SH-SY5Y (cell line): Measurements from ENCODE around the gene NAPEPLD.

Source experiments
- GATA2 ChIP-seq: IDR thresholded peaks from 2 replicates; pipeline ENCODE4 v1.6.1; 2011; ENCODE audit warnings: mild to moderate bottlenecking, low read depth, low read length
- GATA3 ChIP-seq: IDR thresholded peaks from 2 replicates; pipeline ENCODE4 v1.6.1; 2011; ENCODE audit warnings: low read depth, mild to moderate bottlenecking, low read length, moderate library complexity

DNA sequence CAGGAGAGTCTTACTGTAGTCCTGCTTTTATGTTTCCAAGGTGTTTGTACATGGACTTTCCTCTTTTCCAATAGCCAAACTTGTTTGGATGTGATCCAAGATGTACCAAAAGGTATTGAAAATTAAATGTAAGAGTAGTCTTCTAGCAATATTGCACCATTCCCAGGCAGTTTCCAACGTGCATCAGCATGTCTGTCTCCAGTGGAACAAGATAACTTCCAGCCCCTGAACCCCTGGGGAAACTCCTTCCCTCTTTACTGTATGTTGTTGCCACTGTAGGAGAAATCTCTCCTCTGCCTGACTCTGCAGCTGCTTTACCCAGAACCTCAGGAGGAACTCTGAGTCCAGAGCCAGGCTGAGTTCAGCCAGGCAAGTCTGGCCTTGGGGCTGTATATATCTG lies 55.5 kb downstream of the NAPEPLD start:
- TF ChIP-seq GATA3: no peak
- TF ChIP-seq GATA2: no peak
